MV-4-11 (cell line): ENCODE results near the gene ZNF506.
"Not testable (repeated sequence)": the region's sequence is repeated elsewhere in the genome, so short reads cannot be mapped to it uniquely, and the experiment has no call there.

Experiments used
- DNase-seq: peaks from one replicate; lab custom pipeline; 2025; lab: John Stamatoyannopoulos, UW

Gene ZNF506

GRCh38 chr19:19821366-19821951, at the start of gene ZNF506:
Gene ZNF506 (minus strand): TSS chr19:19821750. CDS start chr19:19821603, 147 bp downstream.
- peak; percentile 99 for DNase-seq

DNA sequence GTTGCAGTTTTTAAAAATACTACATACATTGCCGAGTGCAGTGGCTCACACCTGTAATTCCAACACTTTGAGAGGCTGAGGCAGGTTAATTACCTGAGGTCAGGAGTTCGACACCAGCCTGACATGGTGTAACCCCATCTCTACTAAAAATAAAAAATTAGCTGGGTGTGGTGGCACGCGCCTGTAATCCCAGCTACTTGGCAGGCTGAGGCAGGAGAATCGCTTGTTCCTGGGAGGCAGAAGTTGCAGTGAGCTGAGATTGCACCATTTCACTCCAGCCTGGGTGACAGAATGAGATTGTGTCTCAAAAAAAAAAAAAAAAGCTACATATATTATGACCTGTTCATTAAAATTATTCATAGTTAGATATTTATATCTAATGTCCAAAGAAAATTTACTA, 48.5 kb upstream of the ZNF506 start:
- DNase-seq = not testable (repeated sequence)

GRCh38 chr19:19866611-19867248, 45.2 kb upstream of the ZNF506 start:
- DNase-seq = peak; percentile 34

GRCh38 chr19:19865750-19866610, 44.4 kb upstream of the ZNF506 start, which contains the start of gene ZNF253:
Gene ZNF253 (plus strand): TSS chr19:19865882. CDS start chr19:19865997, 115 bp downstream.
- peak; percentile 98 for DNase-seq

DNA sequence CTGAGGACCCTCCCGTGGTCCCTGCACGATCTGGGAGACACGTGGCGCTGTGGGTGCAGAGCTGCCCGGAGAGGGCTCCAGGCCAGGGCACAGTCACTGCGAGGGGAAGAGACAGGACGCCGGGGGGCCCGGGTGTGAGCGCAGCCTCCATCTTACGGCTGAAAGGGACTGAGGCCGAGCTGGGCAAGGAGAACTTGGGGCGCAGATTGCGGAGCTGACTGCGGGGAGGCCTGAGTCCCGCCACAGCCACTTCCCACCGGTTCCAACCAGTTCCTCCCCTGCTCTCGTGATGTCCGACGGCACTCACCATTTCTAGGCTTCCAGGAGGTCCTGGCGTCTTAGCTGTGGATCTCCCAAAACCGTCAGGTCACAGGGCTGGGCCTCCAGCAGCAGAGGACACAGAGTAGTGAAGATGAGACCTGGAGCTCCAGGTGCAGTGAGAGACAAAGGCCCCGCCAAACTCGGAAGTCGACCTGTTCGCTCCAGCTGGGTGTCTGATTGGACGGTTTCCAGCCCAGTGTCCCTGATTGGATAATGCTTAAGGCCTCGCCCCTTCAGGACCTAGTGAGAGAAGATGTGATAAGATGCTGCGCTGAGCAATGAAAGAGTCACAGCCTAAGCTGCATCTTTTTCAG, 39.3 kb upstream of the ZNF506 start:
- no peak for DNase-seq

- DNase-seq = no peak
These were observed 37.2 kb upstream of the ZNF506 start for GRCh38 chr19:19858751-19859150.

GRCh38 chr19:19851740-19852139, 30.2 kb upstream of the ZNF506 start:
- not testable (repeated sequence) for DNase-seq

DNA sequence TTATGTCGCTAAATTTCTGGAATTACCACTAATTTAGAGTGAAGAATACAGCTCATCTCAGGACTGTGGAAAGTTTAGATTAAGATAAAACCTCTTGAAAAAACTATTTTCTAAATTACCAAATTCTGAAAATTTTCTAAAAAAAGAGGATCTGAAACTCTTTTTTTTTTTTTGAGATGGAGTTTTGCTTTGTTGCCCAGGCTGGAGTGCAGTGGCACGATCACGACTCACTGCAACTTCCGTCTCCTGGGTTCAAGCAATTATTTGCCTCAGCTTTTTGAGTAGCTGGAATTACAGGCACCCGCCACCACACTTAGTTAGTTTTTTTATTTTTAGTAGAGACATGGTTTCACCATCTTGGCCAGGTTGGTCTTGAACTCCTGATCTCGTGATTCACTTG, 27.5 kb upstream of the ZNF506 start:
- peak; percentile 24 for DNase-seq

- DNase-seq = no peak
These were observed 26.2 kb upstream of the ZNF506 start for GRCh38 chr19:19847781-19848180.

- no peak for DNase-seq
These were observed 14.0 kb upstream of the ZNF506 start for GRCh38 chr19:19835560-19836038.

DNA sequence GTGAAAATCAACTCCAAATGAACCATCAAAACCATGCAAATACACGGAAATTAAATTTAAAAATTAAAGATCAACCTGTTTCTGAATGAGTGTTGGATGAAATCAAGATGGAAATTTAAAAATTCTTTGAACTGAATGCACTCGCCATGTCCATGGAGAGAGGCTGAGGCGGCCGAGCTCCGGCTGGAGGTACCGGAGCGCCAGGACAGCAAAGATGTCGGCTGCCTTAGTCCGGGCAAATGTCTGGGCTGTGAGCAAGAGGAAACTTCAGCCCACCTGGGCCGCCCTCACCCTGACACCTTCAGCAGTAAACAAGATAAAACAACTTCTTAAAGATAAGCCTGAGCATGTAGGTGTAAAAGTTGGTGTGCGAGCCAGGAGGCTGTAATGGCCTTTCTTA, 5.3 kb upstream of the ZNF506 start:
- DNase-seq = no peak

DNA sequence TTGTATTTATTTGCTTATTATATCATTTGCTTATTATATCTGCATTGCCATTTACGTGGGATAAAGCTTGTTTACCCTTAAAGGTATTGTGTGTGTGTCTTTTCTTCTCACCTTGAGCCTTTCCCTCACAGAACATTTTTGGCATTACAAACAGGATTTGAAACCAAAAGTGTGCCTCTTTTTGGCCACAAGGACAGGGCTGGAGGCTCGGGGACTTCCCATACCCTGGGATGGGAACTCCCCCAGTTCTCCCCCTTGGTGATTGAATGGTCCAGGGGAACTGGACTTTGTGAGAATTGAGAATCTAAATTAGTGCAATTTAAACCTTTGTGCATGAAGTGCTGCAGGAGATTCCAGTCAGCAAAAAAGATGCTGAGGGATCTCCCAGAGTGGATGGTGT, 2.4 kb upstream of the ZNF506 start:
- no peak for DNase-seq

GRCh38 chr19:19821976-19822375, 426 bp upstream of the ZNF506 start:
- not testable (repeated sequence) for DNase-seq

- DNase-seq = peak; percentile 13
These were observed 703 bp downstream of the ZNF506 start for GRCh38 chr19:19820774-19821320.

DNA sequence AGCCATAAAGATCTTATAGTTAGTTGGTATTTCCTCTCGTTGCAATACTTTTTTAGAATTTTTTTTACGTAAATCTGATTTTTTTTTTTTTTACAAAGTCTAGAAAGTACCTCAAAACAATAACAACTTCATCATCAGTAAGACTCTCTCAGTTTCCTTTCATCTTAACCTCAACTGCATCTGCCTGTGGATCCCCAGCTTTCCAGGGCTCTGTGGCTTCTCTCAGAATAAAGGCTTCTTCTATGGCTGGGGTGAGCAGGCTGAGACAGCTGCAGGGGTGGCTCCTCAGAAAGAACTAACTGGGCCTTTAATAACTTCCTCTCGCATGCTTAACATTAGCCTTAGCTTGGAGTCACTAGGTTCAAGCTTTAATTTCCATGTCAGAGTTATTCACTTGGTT, 4.2 kb downstream of the ZNF506 start:
- DNase-seq = no peak

DNA sequence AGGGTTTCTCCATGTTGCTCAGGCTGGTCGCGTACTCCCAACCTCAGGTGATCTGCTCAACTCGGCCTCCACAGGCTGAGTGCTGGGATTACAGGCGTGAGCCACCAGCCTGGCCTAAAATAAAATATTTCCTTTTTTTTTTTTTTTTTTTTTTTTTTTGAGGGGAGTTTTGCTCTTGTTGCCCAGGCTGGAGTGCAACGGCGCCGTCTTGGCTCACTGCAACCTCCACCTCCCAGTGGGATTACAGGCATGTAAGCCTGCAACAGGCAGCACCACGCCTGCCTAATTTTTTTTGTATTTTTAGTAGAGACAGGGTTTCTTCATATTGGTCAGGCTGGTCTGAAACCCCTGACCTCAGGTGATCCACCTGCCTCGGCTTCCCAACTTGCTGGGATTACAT, 4.9 kb downstream of the ZNF506 start:
- no peak for DNase-seq

DNA sequence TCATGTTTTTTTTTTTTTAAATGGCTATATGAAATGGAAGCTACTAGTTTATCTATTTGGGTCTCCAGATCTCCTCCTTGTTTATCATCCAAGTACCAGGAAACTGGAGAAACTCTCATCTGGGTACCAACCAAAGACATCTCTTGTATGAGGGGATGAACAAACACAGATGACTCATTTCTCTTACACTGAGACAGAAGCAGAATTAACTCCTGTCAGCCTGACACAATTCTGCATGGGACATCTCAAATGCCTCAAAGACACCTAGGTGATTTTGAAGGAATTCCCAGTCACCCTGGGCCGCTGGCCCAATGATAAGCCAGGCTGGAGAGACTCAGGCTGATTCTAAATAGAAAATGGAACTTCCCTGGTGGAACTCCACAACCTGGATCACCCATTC, 9.6 kb downstream of the ZNF506 start:
- DNase-seq = not testable (repeated sequence)

- DNase-seq = peak; percentile 61
These were observed 16.1 kb downstream of the ZNF506 start for GRCh38 chr19:19805480-19805879.

GRCh38 chr19:19788015-19788414, 33.5 kb downstream of the ZNF506 start:
- no peak for DNase-seq

- DNase-seq = not testable (repeated sequence)
These were observed 36.1 kb downstream of the ZNF506 start for GRCh38 chr19:19785476-19785875.

- DNase-seq = no peak
These were observed 38.8 kb downstream of the ZNF506 start for GRCh38 chr19:19782783-19783182.

- DNase-seq = peak; percentile 34
These were observed 39.8 kb downstream of the ZNF506 start for GRCh38 chr19:19781791-19782190.
